Stimulated activated CD8-positive, alpha-beta memory T cell treated with anti-CD3 and anti-CD28 coated beads, Interleukin-4, amount 100 ng/mL, for 4 hours (primary cell): ENCODE data around the gene TCEA2.
"Not testable (repeated sequence)": the region's sequence is repeated elsewhere in the genome, so short reads cannot be mapped to it uniquely, and the experiment has no call there.

Experiments
- DNase-seq, 2 donors: peaks; one replicate each; pipeline ENCODE4 v3.0.0-alpha.2; 2020; ENCODE audit warnings: low read depth in 2 of 2, low spot score in 1 of 2

TCEA2 gene

GRCh38 chr20:64107736-64108457 lies 44.9 kb downstream of the TCEA2 start:
- no peak for DNase-seq

GRCh38 chr20:64108731-64109681 lies 46.0 kb downstream of the TCEA2 start:
- no peak for DNase-seq

- DNase-seq, result no peak
These were observed 46.9 kb downstream of the TCEA2 start for GRCh38 chr20:64109831-64110391.

- no peak for DNase-seq
These were observed 47.5 kb downstream of the TCEA2 start for GRCh38 chr20:64110411-64111068.

- DNase-seq, result no peak
These were observed 49.0 kb downstream of the TCEA2 start for GRCh38 chr20:64111841-64112641.

- no peak for DNase-seq
These were observed 49.9 kb downstream of the TCEA2 start for GRCh38 chr20:64112691-64113443.

GRCh38 chr20:64113444-64113775 lies 50.4 kb downstream of the TCEA2 start:
- DNase-seq, result no peak

- DNase-seq, result no peak
These were observed 50.9 kb downstream of the TCEA2 start for GRCh38 chr20:64113796-64114355.

- DNase-seq, result no peak
These were observed 51.5 kb downstream of the TCEA2 start for GRCh38 chr20:64114356-64114971.

- DNase-seq, result no peak
These were observed 52.3 kb downstream of the TCEA2 start for GRCh38 chr20:64115171-64115911.

- DNase-seq, result no peak
These were observed 53.0 kb downstream of the TCEA2 start for GRCh38 chr20:64116016-64116415.

- no peak for DNase-seq
These were observed 53.8 kb downstream of the TCEA2 start for GRCh38 chr20:64116541-64117431.

GRCh38 chr20:64117432-64117777 lies 54.4 kb downstream of the TCEA2 start:
- DNase-seq, result not testable (repeated sequence)

- no peak for DNase-seq
These were observed 56.3 kb downstream of the TCEA2 start for GRCh38 chr20:64119301-64119680.

GRCh38 chr20:64119681-64120341 lies 56.8 kb downstream of the TCEA2 start:
- no peak for DNase-seq

- DNase-seq, result no peak
These were observed 58.6 kb downstream of the TCEA2 start for GRCh38 chr20:64121586-64121985.
